ENCODE results near the gene SMPD3. TPM values are rescaled to one million over a fixed set of nuclear protein-coding genes. Genes with fewer than 3 reads are reported as not detected.
A peak's percentile ranks its signal among the peaks of the same experiment; 100 is the strongest.

Gene SMPD3
- total RNA-seq, 1 donor from 2014 or later = 0.16 TPM

- TF ChIP-seq CTCF (IDR thresholded peaks at IDR 0.05; ENCODE audit: borderline replicate concordance) = no peak
- Histone ChIP-seq H3K27ac (replicated peaks) (no peak overlapping the region), H3K36me3 (no peaks in the 10 kb centered on the region), H3K4me1 (peaks cover 21% of the 10 kb centered on the region), H3K27me3 (ENCODE audit: low read depth) (peaks cover 50% of the 10 kb centered on the region), H3K4me3 (peak overlapping the region; percentile 68), H3K9me3 (replicated peaks) (no peaks in the 10 kb centered on the region)
- no peak for DNase-seq
- intact Hi-C loops (cut with micrococcal nuclease) = no loop called here
Observed at GRCh38 chr16:68447653-68448359, 502 bp downstream of the SMPD3 start.

GRCh38 chr16:68446681-68447652, 1.3 kb downstream of the SMPD3 start:
- no peaks in the 10 kb centered on the region for H3K9me3 ChIP-seq (replicated peaks)
- H3K36me3 ChIP-seq = no peaks in the 10 kb centered on the region
- H3K4me3 ChIP-seq = no peak overlapping the region
- intact Hi-C loops (cut with micrococcal nuclease) = no loop called here
- H3K4me1 ChIP-seq = peaks cover 21% of the 10 kb centered on the region
- peaks cover 59% of the 10 kb centered on the region for H3K27me3 ChIP-seq (ENCODE audit: low read depth)
- DNase-seq = no peak
- no peak for TF ChIP-seq CTCF (IDR thresholded peaks at IDR 0.05; ENCODE audit: borderline replicate concordance)
- H3K27ac ChIP-seq (replicated peaks) = no peak overlapping the region

GRCh38 chr16:68445458-68445857, 2.9 kb downstream of the SMPD3 start:
- no peaks in the 10 kb centered on the region for H3K9me3 ChIP-seq (replicated peaks)
- intact Hi-C loops (cut with micrococcal nuclease) = no loop called here
- H3K4me3 ChIP-seq = no peak overlapping the region
- H3K27me3 ChIP-seq (ENCODE audit: low read depth) = peaks cover 74% of the 10 kb centered on the region
- TF ChIP-seq CTCF (IDR thresholded peaks at IDR 0.05; ENCODE audit: borderline replicate concordance) = peak; percentile 19
- DNase-seq = no peak
- H3K4me1 ChIP-seq = peaks cover 21% of the 10 kb centered on the region
- H3K36me3 ChIP-seq = no peaks in the 10 kb centered on the region
- no peak overlapping the region for H3K27ac ChIP-seq (replicated peaks)

- no peak for DNase-seq
- Histone ChIP-seq H3K4me3 (no peak overlapping the region), H3K4me1 (peaks cover 21% of the 10 kb centered on the region), H3K27ac (replicated peaks) (no peak overlapping the region), H3K27me3 (ENCODE audit: low read depth) (peaks cover 87% of the 10 kb centered on the region), H3K9me3 (replicated peaks) (no peaks in the 10 kb centered on the region), H3K36me3 (no peaks in the 10 kb centered on the region)
- intact Hi-C loops (cut with micrococcal nuclease) = no loop called here
- no peak for TF ChIP-seq CTCF (IDR thresholded peaks at IDR 0.05; ENCODE audit: borderline replicate concordance)
Observed at GRCh38 chr16:68444056-68444657, 4.2 kb downstream of the SMPD3 start.

- H3K36me3 ChIP-seq = no peaks in the 10 kb centered on the region
- H3K27ac ChIP-seq (replicated peaks) = no peak overlapping the region
- intact Hi-C loops (cut with micrococcal nuclease) = no loop called here
- no peak for TF ChIP-seq CTCF (IDR thresholded peaks at IDR 0.05; ENCODE audit: borderline replicate concordance)
- H3K9me3 ChIP-seq (replicated peaks) = peaks cover 8% of the 10 kb centered on the region
- H3K4me1 ChIP-seq = no peaks in the 10 kb centered on the region
- no peak overlapping the region for H3K4me3 ChIP-seq
- peaks cover 42% of the 10 kb centered on the region for H3K27me3 ChIP-seq (ENCODE audit: low read depth)
- no peak for DNase-seq
Observed at GRCh38 chr16:68436581-68436980, 11.7 kb downstream of the SMPD3 start.
